HepG2 (cell line): ENCODE data around the gene ARL4D. TPM values are rescaled to one million over a fixed set of nuclear protein-coding genes. Genes with fewer than 3 reads are reported as not detected.

Experiments used
- ATF7 ChIP-seq, 2 experiments: fragments of 450-650 bp in 1 of 2; sonication (generic) in 1 of 2; formaldehyde crosslinking in 1 of 2; IDR thresholded peaks; 2 replicates each; pipeline versions ENCODE4 v1.4.0 to v1.6.1; 2016 to 2020; ENCODE audit warnings: antibody characterized with exemption in 1 of 2, mild to moderate bottlenecking in 1 of 2, missing genetic modification reagents in 1 of 2
- MBNL3 ChIP-seq: fragments of 250-450 bp; sonication (Bioruptor Pico); conservative IDR thresholded peaks from 2 replicates; pipeline ENCODE4 v1.8.0; 2022; ENCODE audit warnings: mild to moderate bottlenecking, inconsistent platforms
- MIER2 ChIP-seq: IDR thresholded peaks from 2 replicates; pipeline ENCODE4 v1.6.1; 2016; ENCODE audit warnings: missing biosample characterization, missing genetic modification reagents
- NFAT5 ChIP-seq: sonication (generic); formaldehyde crosslinking; IDR thresholded peaks from 2 replicates; pipeline ENCODE4 v1.4.0; 2020; ENCODE audit warnings: missing genetic modification reagents
- RCOR2 ChIP-seq: IDR thresholded peaks from 2 replicates; pipeline ENCODE4 v1.6.1; 2016; ENCODE audit warnings: missing biosample characterization, missing genetic modification reagents
- REL ChIP-seq: sonication (generic); formaldehyde crosslinking; conservative IDR thresholded peaks from 2 replicates; pipeline ENCODE4 v1.8.0; 2022; ENCODE audit warnings: mild to moderate bottlenecking, missing genetic modification reagents, moderate library complexity
- ZHX2 ChIP-seq, 2 experiments: sonication (generic) in 1 of 2; formaldehyde crosslinking in 1 of 2; IDR thresholded peaks; 2 replicates each; pipeline versions ENCODE4 v1.6.1 to v1.9.0; 2014 to 2022; ENCODE audit warnings: antibody characterized with exemption in 1 of 2, borderline replicate concordance in 1 of 2, inconsistent platforms in 1 of 2, low read depth in 1 of 2, missing genetic modification reagents in 1 of 2
- ZKSCAN1 ChIP-seq: fragments of 150-350 bp; IDR thresholded peaks from 2 replicates; pipeline ENCODE4 v1.6.1; 2014; ENCODE audit warnings: low read length
- ZNF709 ChIP-seq: sonication (generic); formaldehyde crosslinking; IDR thresholded peaks from 2 replicates; pipeline ENCODE4 v1.5.0; 2020; ENCODE audit warnings: mild to moderate bottlenecking, missing genetic modification reagents
- ZNF775 ChIP-seq: sonication (generic); formaldehyde crosslinking; IDR thresholded peaks from 2 replicates; pipeline ENCODE4 v1.4.0; 2020; ENCODE audit warnings: missing genetic modification reagents, mild to moderate bottlenecking, moderate library complexity, borderline replicate concordance
- polyA plus RNA-seq, 8 experiments: library from polyadenylated mRNA; depleted of rRNA in 3 of 8; stranded (reverse) in 7 of 8; unstranded in 1 of 8; fragments of >200 nt; fragmentation: Illumina TruSeq in 4 of 8; extraction: Trizol in 4 of 8; gene quantifications; 2 replicates each; pipeline versions ENCODE4 v1.2.1 to v1.2.3, GENCODE V29; 2011 to 2016; ENCODE audit warnings: low read depth in 4 of 8, missing spikeins in 1 of 8, mixed read lengths in 1 of 8; ENCODE audit not compliant: insufficient read depth in 1 of 8
- total RNA-seq, 5 experiments: library from RNA; depleted of rRNA; stranded (reverse); fragments of >200 nt; fragmentation: Illumina TruSeq; extraction: Trizol; gene quantifications; 2 replicates each; pipeline ENCODE4 v1.2.3, GENCODE V29; 2016; ENCODE audit warnings: low read depth in 1 of 5
- TF ChIP-seq, protein P1 (sequence below): sonication (generic); formaldehyde crosslinking; IDR thresholded peaks from 2 replicates; pipeline ENCODE4 v1.5.1; 2020; ENCODE audit warnings: missing genetic modification reagents, mild to moderate bottlenecking, borderline replicate concordance
- TF ChIP-seq, protein P2 (sequence below): sonication (generic); formaldehyde crosslinking; IDR thresholded peaks from 2 replicates; pipeline ENCODE4 v1.5.0; 2020; ENCODE audit warnings: missing genetic modification reagents, mild to moderate bottlenecking, borderline replicate concordance
- TF ChIP-seq, protein P3 (sequence below): sonication (generic); formaldehyde crosslinking; IDR thresholded peaks from 2 replicates; pipeline ENCODE4 v1.8.1; 2023; ENCODE audit warnings: mild to moderate bottlenecking, missing genetic modification reagents, borderline replicate concordance

ARL4D gene
- total and polyA plus RNA-seq, 2 of the 13 experiments (the other 11 are each of a cell fraction or from before 2014, with no cell fraction given): 9.0 to 25.9 TPM

DNA sequence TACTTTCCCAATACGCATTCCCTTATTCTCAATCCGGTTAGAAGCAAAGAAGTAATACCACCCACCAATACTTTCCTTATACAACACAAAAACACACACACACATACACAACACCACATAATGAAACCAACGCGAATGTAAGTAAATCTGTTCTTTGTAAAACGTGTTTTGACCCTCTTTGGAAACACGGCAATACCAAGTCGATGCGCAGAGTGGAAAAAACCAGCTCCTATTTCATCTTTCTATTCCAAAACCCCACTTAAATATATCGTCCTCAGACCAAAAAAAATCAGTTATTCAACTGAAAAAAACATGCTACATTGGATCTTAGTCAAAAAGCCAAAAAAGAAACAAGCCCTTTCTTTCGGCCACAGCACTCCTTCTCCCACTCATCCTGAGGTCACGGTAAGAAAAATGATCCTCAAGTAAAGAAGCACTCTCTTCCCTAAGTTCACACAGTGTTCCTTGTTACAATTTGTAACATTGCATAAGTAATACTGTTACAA lies 31.0 kb upstream of the ARL4D start (continued):
- TF ChIP-seq, protein P1, sequence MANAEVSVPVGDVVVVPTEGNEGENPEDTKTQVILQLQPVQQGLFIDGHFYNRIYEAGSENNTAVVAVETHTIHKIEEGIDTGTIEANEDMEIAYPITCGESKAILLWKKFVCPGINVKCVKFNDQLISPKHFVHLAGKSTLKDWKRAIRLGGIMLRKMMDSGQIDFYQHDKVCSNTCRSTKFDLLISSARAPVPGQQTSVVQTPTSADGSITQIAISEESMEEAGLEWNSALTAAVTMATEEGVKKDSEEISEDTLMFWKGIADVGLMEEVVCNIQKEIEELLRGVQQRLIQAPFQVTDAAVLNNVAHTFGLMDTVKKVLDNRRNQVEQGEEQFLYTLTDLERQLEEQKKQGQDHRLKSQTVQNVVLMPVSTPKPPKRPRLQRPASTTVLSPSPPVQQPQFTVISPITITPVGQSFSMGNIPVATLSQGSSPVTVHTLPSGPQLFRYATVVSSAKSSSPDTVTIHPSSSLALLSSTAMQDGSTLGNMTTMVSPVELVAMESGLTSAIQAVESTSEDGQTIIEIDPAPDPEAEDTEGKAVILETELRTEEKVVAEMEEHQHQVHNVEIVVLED (CRISPR knock-in tag): peak; percentile 24
- TF ChIP-seq, protein P2, sequence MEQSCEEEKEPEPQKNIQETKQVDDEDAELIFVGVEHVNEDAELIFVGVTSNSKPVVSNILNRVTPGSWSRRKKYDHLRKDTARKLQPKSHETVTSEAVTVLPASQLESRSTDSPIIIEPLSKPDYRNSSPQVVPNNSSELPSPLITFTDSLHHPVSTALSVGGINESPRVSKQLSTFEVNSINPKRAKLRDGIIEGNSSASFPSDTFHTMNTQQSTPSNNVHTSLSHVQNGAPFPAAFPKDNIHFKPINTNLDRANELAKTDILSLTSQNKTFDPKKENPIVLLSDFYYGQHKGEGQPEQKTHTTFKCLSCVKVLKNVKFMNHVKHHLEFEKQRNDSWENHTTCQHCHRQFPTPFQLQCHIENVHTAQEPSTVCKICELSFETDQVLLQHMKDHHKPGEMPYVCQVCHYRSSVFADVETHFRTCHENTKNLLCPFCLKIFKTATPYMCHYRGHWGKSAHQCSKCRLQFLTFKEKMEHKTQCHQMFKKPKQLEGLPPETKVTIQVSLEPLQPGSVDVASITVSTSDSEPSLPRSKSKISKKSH (CRISPR knock-in tag): no peak
- TF ChIP-seq ZNF775 (CRISPR knock-in tag): no peak
- TF ChIP-seq MBNL3 (CRISPR knock-in tag): peak; percentile 49; the same call in 1 of the 2 replicates
- peak; percentile 47; the same call in 1 of the 2 replicates for TF ChIP-seq ATF7 (IDR thresholded peaks at IDR 0.05)
- TF ChIP-seq ATF7 (CRISPR knock-in tag; IDR thresholded peaks at IDR 0.05): no peak
- TF ChIP-seq, protein P3, sequence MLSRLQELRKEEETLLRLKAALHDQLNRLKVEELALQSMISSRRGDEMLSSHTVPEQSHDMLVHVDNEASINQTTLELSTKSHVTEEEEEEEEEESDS (CRISPR knock-in tag): peak; percentile 100
- peak; percentile 74; the same call in 1 of the 2 replicates for TF ChIP-seq MIER2
- peak; percentile 63; the same call in 1 of the 2 replicates for TF ChIP-seq ZNF709
- no peak for TF ChIP-seq ZHX2 (IDR thresholded peaks at IDR 0.05; ENCODE audit: low read depth)
- no peak for TF ChIP-seq ZHX2 (CRISPR knock-in tag; IDR thresholded peaks at IDR 0.05; ENCODE audit: borderline replicate concordance)
- TF ChIP-seq NFAT5 (CRISPR knock-in tag): no peak
- TF ChIP-seq REL (CRISPR knock-in tag): 0 out of 2 replicates have a peak, but pooled peaks have one; percentile 19
- TF ChIP-seq RCOR2: 0 out of 2 replicates have a peak, but pooled peaks have one; percentile 50
- TF ChIP-seq ZKSCAN1: peak; percentile 30; the same call in 1 of the 2 replicates
